SK-N-MC (cell line): ENCODE results near the gene TSPAN15.

ENCODE experiments used
- DNase-seq: peaks from one replicate; pipeline ENCODE4 v3.0.0-alpha.2; 2011; ENCODE audit warnings: low read depth, low spot score
- H3K27ac ChIP-seq: fragments of 200-600 bp; sonication (generic); 2 replicates; pipeline ENCODE4 v1.5.1; 2016; ENCODE audit warnings: mixed run types
- H3K36me3 ChIP-seq: fragments of 200-600 bp; sonication (generic); 2 replicates; pipeline ENCODE4 v1.6.1; 2017; ENCODE audit warnings: antibody characterized with exemption, low read length, mixed read lengths; ENCODE audit not compliant: insufficient read depth
- H3K4me3 ChIP-seq: fragments of 200-600 bp; sonication (generic); 2 replicates; pipeline ENCODE4 v1.5.1; 2016
- H3K9ac ChIP-seq: fragments of 200-600 bp; sonication (generic); 2 replicates; pipeline ENCODE4 v1.8.0; 2017; ENCODE audit warnings: mixed run types, mixed read lengths; ENCODE audit not compliant: insufficient read length
- H3K9me3 ChIP-seq: fragments of 200-600 bp; sonication (generic); 2 replicates; pipeline ENCODE4 v1.6.1; 2017; ENCODE audit warnings: low read depth, mild to moderate bottlenecking, antibody characterized with exemption, low read length, moderate library complexity, mixed read lengths
- EZH2 ChIP-seq: fragments of 200-600 bp; sonication (generic); IDR thresholded peaks from one replicate; pipeline ENCODE4 v1.6.1; 2017; ENCODE audit warnings: antibody characterized with exemption
- FOXP2 ChIP-seq: optimal IDR thresholded peaks from 2 replicates; pipeline ENCODE3; 2011; ENCODE audit warnings: mild to moderate bottlenecking, moderate library complexity; ENCODE audit not compliant: insufficient read depth; ENCODE audit errors: extremely low read length, control extremely low read depth
- POLR2AphosphoS5 ChIP-seq: IDR thresholded peaks from 2 replicates; pipeline ENCODE4 v1.6.1; 2012; ENCODE audit warnings: mild to moderate bottlenecking, low read depth, low read length, borderline replicate concordance

TSPAN15 gene

GRCh38 chr10:69463886-69464285 lies 12.6 kb downstream of the TSPAN15 start:
- Histone ChIP-seq H3K27ac (no peak overlapping the region), H3K9me3 (no peaks in the 10 kb centered on the region), H3K4me3 (no peak overlapping the region), H3K9ac (no peak overlapping the region), H3K36me3 (no peaks in the 10 kb centered on the region)
- TF ChIP-seq FOXP2 (no peak), POLR2AphosphoS5 (no peak), EZH2 (no peak)
- no peak for DNase-seq

GRCh38 chr10:69464401-69464800 lies 13.1 kb downstream of the TSPAN15 start:
- TF ChIP-seq EZH2 (no peak), FOXP2 (no peak), POLR2AphosphoS5 (no peak)
- H3K36me3 ChIP-seq: no peaks in the 10 kb centered on the region
- H3K4me3 ChIP-seq: no peak overlapping the region
- no peak overlapping the region for H3K27ac ChIP-seq
- DNase-seq: no peak
- no peaks in the 10 kb centered on the region for H3K9me3 ChIP-seq
- H3K9ac ChIP-seq: no peak overlapping the region

GRCh38 chr10:69464801-69465401 lies 13.6 kb downstream of the TSPAN15 start:
- Histone ChIP-seq H3K27ac (no peak overlapping the region), H3K36me3 (no peaks in the 10 kb centered on the region), H3K9me3 (no peaks in the 10 kb centered on the region), H3K4me3 (no peak overlapping the region), H3K9ac (no peak overlapping the region)
- no peak for DNase-seq
- TF ChIP-seq EZH2 (no peak), POLR2AphosphoS5 (no peak), FOXP2 (no peak)

GRCh38 chr10:69465457-69466157 lies 14.3 kb downstream of the TSPAN15 start:
- no peak overlapping the region for H3K27ac ChIP-seq
- DNase-seq: no peak

GRCh38 chr10:69466158-69466490 lies 14.9 kb downstream of the TSPAN15 start:
- H3K9ac ChIP-seq: no peak overlapping the region
- no peak overlapping the region for H3K4me3 ChIP-seq
- no peak for DNase-seq
- no peak overlapping the region for H3K27ac ChIP-seq
- TF ChIP-seq FOXP2 (no peak), POLR2AphosphoS5 (no peak), EZH2 (no peak)
- H3K36me3 ChIP-seq: no peaks in the 10 kb centered on the region
- no peaks in the 10 kb centered on the region for H3K9me3 ChIP-seq

More at GRCh38 chr10:69465457-69466157, 14.3 kb downstream of the TSPAN15 start:
- TF ChIP-seq FOXP2 (no peak), POLR2AphosphoS5 (no peak), EZH2 (no peak)
- Histone ChIP-seq H3K36me3 (no peaks in the 10 kb centered on the region), H3K9ac (no peak overlapping the region), H3K4me3 (no peak overlapping the region), H3K9me3 (no peaks in the 10 kb centered on the region)

GRCh38 chr10:69466689-69467088 lies 15.4 kb downstream of the TSPAN15 start:
- TF ChIP-seq FOXP2 (no peak), EZH2 (no peak), POLR2AphosphoS5 (no peak)
- no peaks in the 10 kb centered on the region for H3K36me3 ChIP-seq
- no peak for DNase-seq

GRCh38 chr10:69467928-69468750 lies 16.9 kb downstream of the TSPAN15 start:
- peak overlapping the region; percentile 50 for H3K27ac ChIP-seq
- 0 out of 2 replicates have a peak overlapping the region, but pooled peaks have one; percentile 28 for H3K4me3 ChIP-seq
- no peak for DNase-seq
- no peaks in the 10 kb centered on the region for H3K9me3 ChIP-seq
- no peak overlapping the region for H3K9ac ChIP-seq
- no peaks in the 10 kb centered on the region for H3K36me3 ChIP-seq
- no peak for TF ChIP-seq POLR2AphosphoS5
- no peak for TF ChIP-seq EZH2
- no peak for TF ChIP-seq FOXP2

More at GRCh38 chr10:69466689-69467088, 15.4 kb downstream of the TSPAN15 start:
- Histone ChIP-seq H3K27ac (no peak overlapping the region), H3K4me3 (no peak overlapping the region), H3K9me3 (no peaks in the 10 kb centered on the region), H3K9ac (no peak overlapping the region)

GRCh38 chr10:69468751-69469089 lies 17.5 kb downstream of the TSPAN15 start:
- 0 out of 2 replicates have a peak overlapping the region, but pooled peaks have one; percentile 28 for H3K4me3 ChIP-seq
- DNase-seq: no peak
- no peaks in the 10 kb centered on the region for H3K36me3 ChIP-seq
- TF ChIP-seq EZH2 (no peak), POLR2AphosphoS5 (no peak), FOXP2 (no peak)
- H3K9me3 ChIP-seq: no peaks in the 10 kb centered on the region
- H3K9ac ChIP-seq: no peak overlapping the region
- peak overlapping the region; percentile 50 for H3K27ac ChIP-seq

GRCh38 chr10:69469976-69470375 lies 18.7 kb downstream of the TSPAN15 start:
- no peaks in the 10 kb centered on the region for H3K36me3 ChIP-seq
- no peak for DNase-seq
- no peak overlapping the region for H3K9ac ChIP-seq
- TF ChIP-seq POLR2AphosphoS5 (no peak), EZH2 (no peak), FOXP2 (no peak)
- no peak overlapping the region for H3K4me3 ChIP-seq
- H3K9me3 ChIP-seq: no peaks in the 10 kb centered on the region
- H3K27ac ChIP-seq: no peak overlapping the region
